ENCODE data around the gene HJURP.
"Not testable (repeated sequence)": the region's sequence is repeated elsewhere in the genome, so short reads cannot be mapped to it uniquely, and the experiment has no call there.

Gene HJURP

GRCh38 chr2:233854241-233854981 lies at the start of gene HJURP:
Gene HJURP, minus strand, starts transcription at chr2:233854535. Its CDS starts 35 bp downstream, at chr2:233854500.
- DNase-seq (ENCODE audit: low spot score), result peak; percentile 94

GRCh38 chr2:233901884-233902283 lies 47.5 kb upstream of the HJURP start:
- no peak for DNase-seq (ENCODE audit: low spot score)

- no peak for DNase-seq (ENCODE audit: low spot score)
These were observed 47.0 kb upstream of the HJURP start for GRCh38 chr2:233901367-233901766.

GRCh38 chr2:233896253-233896652 lies 41.9 kb upstream of the HJURP start:
- not testable (repeated sequence) for DNase-seq (ENCODE audit: low spot score)

GRCh38 chr2:233892793-233893192 lies 38.5 kb upstream of the HJURP start:
- peak; percentile 9 for DNase-seq (ENCODE audit: low spot score)

GRCh38 chr2:233882353-233882752 lies 28.0 kb upstream of the HJURP start:
- DNase-seq (ENCODE audit: low spot score), result no peak

- not testable (repeated sequence) for DNase-seq (ENCODE audit: low spot score)
These were observed 17.8 kb upstream of the HJURP start for GRCh38 chr2:233872125-233872524.

- DNase-seq (ENCODE audit: low spot score), result no peak
These were observed 17.1 kb upstream of the HJURP start for GRCh38 chr2:233871432-233871831.

- peak; percentile 47 for DNase-seq (ENCODE audit: low spot score)
These were observed 13.7 kb upstream of the HJURP start, which contains the start of gene MSL3B for GRCh38 chr2:233867993-233868532. Gene MSL3B, minus strand, starts transcription at chr2:233868386.

GRCh38 chr2:233866479-233866878 lies 12.1 kb upstream of the HJURP start:
- no peak for DNase-seq (ENCODE audit: low spot score)

- DNase-seq (ENCODE audit: low spot score), result no peak
These were observed 11.5 kb upstream of the HJURP start for GRCh38 chr2:233865838-233866237.

- DNase-seq (ENCODE audit: low spot score), result no peak
These were observed 8.0 kb upstream of the HJURP start for GRCh38 chr2:233862261-233862768.

GRCh38 chr2:233858331-233858730 lies 4.0 kb upstream of the HJURP start:
- DNase-seq (ENCODE audit: low spot score), result no peak

- DNase-seq (ENCODE audit: low spot score), result no peak
These were observed 3.3 kb upstream of the HJURP start for GRCh38 chr2:233857511-233858141.

- DNase-seq (ENCODE audit: low spot score), result no peak
These were observed 1.8 kb upstream of the HJURP start for GRCh38 chr2:233856184-233856583.

- no peak for DNase-seq (ENCODE audit: low spot score)
These were observed 1.0 kb upstream of the HJURP start for GRCh38 chr2:233855345-233855744.

GRCh38 chr2:233853883-233854240 lies 473 bp downstream of the HJURP start:
- DNase-seq (ENCODE audit: low spot score), result no peak

GRCh38 chr2:233853353-233853752 lies 982 bp downstream of the HJURP start:
- DNase-seq (ENCODE audit: low spot score), result no peak

- no peak for DNase-seq (ENCODE audit: low spot score)
These were observed 2.3 kb downstream of the HJURP start for GRCh38 chr2:233852056-233852455.

GRCh38 chr2:233851169-233851568 lies 3.2 kb downstream of the HJURP start:
- no peak for DNase-seq (ENCODE audit: low spot score)

GRCh38 chr2:233850745-233851144 lies 3.6 kb downstream of the HJURP start:
- no peak for DNase-seq (ENCODE audit: low spot score)

- no peak for DNase-seq (ENCODE audit: low spot score)
These were observed 4.6 kb downstream of the HJURP start for GRCh38 chr2:233849607-233850271.

- no peak for DNase-seq (ENCODE audit: low spot score)
These were observed 6.1 kb downstream of the HJURP start for GRCh38 chr2:233848276-233848675.

Measured in SW480 (cell line).